Measurements from ENCODE around the gene FOSL2.

DNA sequence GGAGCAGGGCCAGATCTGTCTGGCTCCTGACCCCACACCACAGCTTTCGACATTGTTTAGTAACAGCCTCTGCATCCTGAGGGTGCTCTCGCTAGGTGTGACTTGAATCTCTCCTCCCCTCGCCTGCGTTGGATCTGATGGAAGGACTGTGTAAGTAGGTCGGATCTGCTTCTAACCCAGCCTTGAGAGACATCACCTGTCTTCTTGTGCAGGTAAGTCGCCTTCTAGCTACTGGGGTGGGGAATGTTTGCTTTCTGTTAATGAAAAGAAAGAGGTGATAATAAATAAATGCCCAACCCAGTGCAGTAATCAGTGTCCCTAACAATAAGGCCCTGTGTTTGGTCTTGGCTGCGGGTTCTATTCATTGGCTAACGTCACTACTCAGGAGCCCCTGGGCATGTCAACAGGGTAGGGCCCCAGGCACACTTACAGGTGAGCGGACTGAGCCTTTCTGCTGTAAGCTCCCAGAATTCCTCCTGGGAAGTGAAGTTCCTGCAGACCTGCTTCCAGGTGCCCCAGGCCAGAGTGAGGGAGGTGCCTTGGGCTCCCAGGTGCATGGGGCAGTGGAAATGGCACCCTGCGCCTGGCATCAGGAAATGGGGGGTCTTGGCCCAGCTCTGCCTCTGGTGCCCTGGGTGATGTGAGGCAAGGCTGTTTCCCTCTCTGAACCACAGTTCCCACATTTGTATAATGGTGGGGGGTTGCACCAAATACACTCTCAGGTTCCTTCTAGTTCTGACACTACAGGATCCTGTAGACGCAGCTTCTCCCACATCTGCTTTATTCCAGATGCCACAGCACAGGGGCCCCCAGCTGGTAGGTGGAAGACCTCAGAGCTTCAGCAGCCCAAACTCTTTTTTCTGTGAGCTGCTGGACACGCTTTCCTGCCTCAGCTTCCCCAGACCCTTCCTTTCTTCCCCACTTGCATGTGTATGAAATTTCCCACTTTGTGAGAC, 11.2 kb upstream of the FOSL2 start:
- TF ChIP-seq CTCF (IDR thresholded peaks at IDR 0.05) (no peak), POLR2A (IDR thresholded peaks at IDR 0.05) (no peak)

Measured in vagina (tissue), 2 donors.